Gastrocnemius medialis (tissue), 4 donors: ENCODE data around the gene ABCB4.

ENCODE experiments used
- POLR2A ChIP-seq, 2 donors: fragments of 450-650 bp; IDR thresholded peaks; one replicate each; pipeline ENCODE4 v1.6.1; 2017; ENCODE audit warnings: antibody characterized with exemption in 2 of 2, mild to moderate bottlenecking in 2 of 2, moderate library complexity in 2 of 2
- TF ChIP-seq, protein P1 (sequence below), 5 experiments: fragments of 450-650 bp in 3 of 5; fragments of 200-600 bp in 2 of 5; sonication (generic) in 2 of 5; IDR thresholded peaks in 4 of 5; conservative IDR thresholded peaks in 1 of 5; 1 replicate in 4 of 5; 2 replicates in 1 of 5; pipeline ENCODE4 v1.5.1; 2016 to 2019; ENCODE audit warnings: antibody characterized with exemption in 5 of 5, mild to moderate bottlenecking in 3 of 5, moderate library complexity in 3 of 5

DNA sequence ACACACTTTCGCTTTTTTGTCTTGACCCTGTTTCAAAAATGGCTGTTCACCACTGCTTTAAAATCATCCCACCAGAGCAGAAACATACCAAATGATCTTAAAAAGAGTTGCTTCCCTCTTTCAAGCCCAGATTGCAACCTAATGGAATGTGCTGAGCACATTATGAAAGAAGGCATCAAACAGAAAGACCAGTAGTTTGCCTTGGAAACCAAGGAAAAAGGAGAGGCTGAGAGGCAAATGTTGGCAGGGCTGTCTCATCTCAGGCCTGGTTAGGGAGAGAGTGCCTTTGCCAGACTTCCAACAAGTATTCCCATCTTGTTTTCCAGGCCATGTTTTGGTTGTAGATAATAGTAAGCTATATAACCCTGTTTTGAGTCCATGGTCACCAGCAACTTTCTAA, 64.3 kb downstream of the ABCB4 start:
- TF ChIP-seq, protein P1, sequence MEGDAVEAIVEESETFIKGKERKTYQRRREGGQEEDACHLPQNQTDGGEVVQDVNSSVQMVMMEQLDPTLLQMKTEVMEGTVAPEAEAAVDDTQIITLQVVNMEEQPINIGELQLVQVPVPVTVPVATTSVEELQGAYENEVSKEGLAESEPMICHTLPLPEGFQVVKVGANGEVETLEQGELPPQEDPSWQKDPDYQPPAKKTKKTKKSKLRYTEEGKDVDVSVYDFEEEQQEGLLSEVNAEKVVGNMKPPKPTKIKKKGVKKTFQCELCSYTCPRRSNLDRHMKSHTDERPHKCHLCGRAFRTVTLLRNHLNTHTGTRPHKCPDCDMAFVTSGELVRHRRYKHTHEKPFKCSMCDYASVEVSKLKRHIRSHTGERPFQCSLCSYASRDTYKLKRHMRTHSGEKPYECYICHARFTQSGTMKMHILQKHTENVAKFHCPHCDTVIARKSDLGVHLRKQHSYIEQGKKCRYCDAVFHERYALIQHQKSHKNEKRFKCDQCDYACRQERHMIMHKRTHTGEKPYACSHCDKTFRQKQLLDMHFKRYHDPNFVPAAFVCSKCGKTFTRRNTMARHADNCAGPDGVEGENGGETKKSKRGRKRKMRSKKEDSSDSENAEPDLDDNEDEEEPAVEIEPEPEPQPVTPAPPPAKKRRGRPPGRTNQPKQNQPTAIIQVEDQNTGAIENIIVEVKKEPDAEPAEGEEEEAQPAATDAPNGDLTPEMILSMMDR (IDR thresholded peaks at IDR 0.05 in 4 of 5, conservative IDR thresholded peaks at IDR 0.05 in 1 of 5), result no peak
- TF ChIP-seq POLR2A (IDR thresholded peaks at IDR 0.05), result no peak
